AG04450 (cell line): ENCODE data around the gene CDHR5. TPM values are rescaled to one million over a fixed set of nuclear protein-coding genes. Genes with fewer than 3 reads are reported as not detected.

Source experiments
- CTCF ChIA-PET: fragments of 300-600, 350-600 bp; formaldehyde crosslinking; extraction: SDS; loops from one replicate; lab custom pipeline; 2022; ENCODE audit warnings: antibody characterized with exemption, inconsistent platforms; lab: Charles Lee
- POLR2A ChIA-PET: fragments of 350-600 bp; formaldehyde crosslinking; extraction: SDS; loops from one replicate; lab custom pipeline; 2021; ENCODE audit warnings: antibody characterized with exemption, inconsistent platforms; lab: Yijun Ruan, JAX
- DNase-seq: peaks from one replicate; pipeline ENCODE4 v3.0.0-alpha.2; 2011; ENCODE audit warnings: low read depth, low spot score
- H3K27ac ChIP-seq: one replicate; pipeline ENCODE4 v1.5.1; 2012; ENCODE audit warnings: low read depth, low read length, control low read depth
- H3K27me3 ChIP-seq: one replicate; pipeline ENCODE4 v1.6.0; 2012; ENCODE audit warnings: low read length; ENCODE audit not compliant: control insufficient read depth, insufficient read depth
- H3K4me3 ChIP-seq: 2 replicates; pipeline ENCODE4 v1.5.1; 2011; ENCODE audit warnings: mild to moderate bottlenecking, low read depth, low read length, control low read depth
- H3K9me3 ChIP-seq: 2 replicates; pipeline ENCODE4 v1.5.1; 2012; ENCODE audit warnings: low read length; ENCODE audit not compliant: control insufficient read depth, insufficient read depth
- CTCF ChIP-seq: IDR thresholded peaks from 2 replicates; pipeline ENCODE4 v1.5.1; 2011; ENCODE audit warnings: low read depth, low read length, control low read depth, inconsistent platforms
- polyA plus RNA-seq: library from polyadenylated mRNA; depleted of rRNA; stranded (reverse); fragments of >200 nt; gene quantifications from 2 replicates; pipeline ENCODE4 v1.2.3, GENCODE V29; 2011

The CDHR5 gene
- polyA plus RNA-seq, 1 experiment: not detected

- no peak for TF ChIP-seq CTCF
- Histone ChIP-seq H3K27me3 (peaks cover 3% of the 10 kb centered on the region), H3K27ac (no peak overlapping the region), H3K9me3 (no peaks in the 10 kb centered on the region; the same call in 1 of the 2 replicates), H3K4me3 (no peak overlapping the region)
- DNase-seq: no peak
- ChIA-PET CTCF (no interaction called here), POLR2A (no interaction called here)
These were observed 44.7 kb downstream of the CDHR5 start for GRCh38 chr11:579830-580601.

- Histone ChIP-seq H3K4me3 (peak overlapping the region; percentile 91), H3K9me3 (no peaks in the 10 kb centered on the region; the same call in 1 of the 2 replicates), H3K27me3 (peaks cover 8% of the 10 kb centered on the region), H3K27ac (no peak overlapping the region)
- POLR2A ChIA-PET: interaction anchor here (1.6 kb wide), 1 partner anchor 10 kb away, joined by 3 read pairs; no protein-coding TSS in a partner anchor
- no peak for TF ChIP-seq CTCF
- DNase-seq: no peak
- CTCF ChIA-PET: no interaction called here
These were observed 46.3 kb downstream of the CDHR5 start for GRCh38 chr11:578276-579035.

- H3K27ac ChIP-seq: no peak overlapping the region
- POLR2A ChIA-PET: interaction anchor here (1.1 to 1.6 kb wide), 2 partner anchors 9 to 10 kb away, joined by 3 read pairs; no protein-coding TSS in a partner anchor
- no peak for TF ChIP-seq CTCF
These were observed 47.2 kb downstream of the CDHR5 start for GRCh38 chr11:577611-577894.

DNA sequence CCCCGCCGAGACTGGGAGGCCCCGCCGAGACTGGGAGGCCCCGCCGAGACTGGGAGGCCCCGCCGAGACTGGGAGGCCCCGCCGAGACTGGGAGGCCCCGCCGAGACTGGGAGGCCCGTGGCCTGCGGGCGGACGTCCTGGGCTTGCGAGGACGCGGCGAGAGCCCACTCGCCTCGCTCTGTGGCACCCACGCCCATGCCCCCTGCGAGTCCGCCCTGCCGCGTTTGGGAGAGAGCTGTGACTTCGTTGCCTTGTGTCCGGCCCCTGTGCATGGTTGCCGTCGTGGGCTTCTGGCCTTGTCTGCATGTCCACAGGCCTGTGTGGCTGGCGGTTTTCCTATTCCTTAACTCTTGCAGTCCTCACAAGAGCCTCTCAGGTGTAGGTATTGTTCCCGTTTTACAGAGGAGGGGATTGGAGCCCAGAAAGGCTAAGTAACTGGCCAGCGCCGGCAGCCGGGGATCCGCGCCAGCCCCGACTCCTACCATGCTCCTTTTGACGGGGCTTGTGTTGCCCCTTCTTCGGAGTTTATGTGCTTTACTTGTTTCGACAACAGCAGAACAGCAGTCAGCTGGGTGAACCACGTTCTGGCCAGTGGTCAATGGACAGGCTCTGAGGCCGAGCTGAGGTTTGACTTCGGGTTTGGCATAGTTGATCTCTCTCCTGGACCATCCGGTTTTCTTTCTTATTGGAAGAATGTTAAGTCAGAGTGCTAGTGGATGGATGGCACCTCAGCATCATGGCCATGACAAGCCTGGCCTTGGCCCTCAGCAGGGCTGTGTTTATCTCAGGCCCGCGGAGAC is 47.7 kb downstream of the CDHR5 start:
- Histone ChIP-seq H3K4me3 (peak overlapping the region; percentile 91), H3K27ac (no peak overlapping the region), H3K9me3 (no peaks in the 10 kb centered on the region; the same call in 1 of the 2 replicates), H3K27me3 (peaks cover 8% of the 10 kb centered on the region)
- no peak for DNase-seq
- CTCF ChIA-PET: interaction anchor here (0.8 kb wide), 1 partner anchor 147 kb away, joined by 4 read pairs; no protein-coding TSS in a partner anchor
- POLR2A ChIA-PET: interaction anchor here (1.1 to 1.6 kb wide), 2 partner anchors 8 to 10 kb away, joined by 3 read pairs; no protein-coding TSS in a partner anchor
- TF ChIP-seq CTCF: no peak

More at GRCh38 chr11:577611-577894, 47.2 kb downstream of the CDHR5 start:
- DNase-seq: no peak
- Histone ChIP-seq H3K4me3 (peak overlapping the region; percentile 91), H3K27me3 (peaks cover 8% of the 10 kb centered on the region), H3K9me3 (no peaks in the 10 kb centered on the region; the same call in 1 of the 2 replicates)
- CTCF ChIA-PET: no interaction called here
